Stimulated activated CD8-positive, alpha-beta memory T cell treated with anti-CD3 and anti-CD28 coated beads, Interleukin-15, amount 100 ng/mL, for 4 hours (primary cell): Measurements from ENCODE around the gene TRAF1.

ENCODE experiments used
- DNase-seq, 2 donors: peaks; one replicate each; pipeline ENCODE4 v3.0.0-alpha.2; 2020; ENCODE audit warnings: low read depth in 2 of 2

The TRAF1 gene

DNA sequence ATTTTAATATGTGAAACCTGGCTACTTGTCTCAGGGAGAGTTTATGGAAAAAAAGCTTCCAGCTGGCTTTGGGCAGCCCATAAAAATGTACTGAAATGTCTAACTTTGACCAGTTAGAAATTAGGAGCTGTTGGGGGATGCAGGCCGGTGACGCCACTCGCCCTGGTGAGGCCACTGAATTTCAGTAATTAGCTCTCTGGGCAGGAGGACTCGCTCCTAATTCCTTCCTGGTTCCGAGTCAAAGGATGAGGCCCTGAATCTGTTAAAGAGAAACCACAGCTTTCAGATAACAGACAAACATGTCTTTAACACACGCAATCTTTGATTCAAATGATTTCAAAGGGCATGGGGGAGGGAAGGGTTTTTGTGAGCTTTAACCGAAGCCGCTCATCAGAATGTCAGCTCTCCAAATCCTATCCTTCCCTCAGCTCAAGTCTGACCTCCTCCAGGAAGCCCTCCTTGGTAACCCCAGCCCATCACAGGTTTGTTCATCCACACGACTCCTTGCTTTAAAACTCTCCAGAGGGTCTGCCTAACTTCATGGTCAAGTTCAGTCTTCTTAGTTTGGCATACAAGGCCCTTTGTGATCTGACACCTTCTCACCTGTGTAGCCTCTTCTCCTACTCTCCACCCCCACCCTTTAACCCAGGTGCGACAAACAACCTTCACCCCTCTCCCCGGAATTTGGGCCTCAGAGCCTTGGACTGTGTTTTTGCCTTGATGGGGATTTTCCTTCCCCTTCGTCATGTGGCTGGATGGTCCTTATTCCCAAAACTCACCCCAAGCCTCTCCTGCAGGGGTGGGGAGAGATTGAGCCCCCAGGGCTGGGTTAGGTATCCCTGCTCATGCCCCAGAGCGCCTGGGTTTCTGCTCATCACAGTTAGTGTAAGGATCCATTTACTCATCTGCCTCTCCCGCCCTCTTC, 36.0 kb downstream of the TRAF1 start:
- DNase-seq, result no peak

DNA sequence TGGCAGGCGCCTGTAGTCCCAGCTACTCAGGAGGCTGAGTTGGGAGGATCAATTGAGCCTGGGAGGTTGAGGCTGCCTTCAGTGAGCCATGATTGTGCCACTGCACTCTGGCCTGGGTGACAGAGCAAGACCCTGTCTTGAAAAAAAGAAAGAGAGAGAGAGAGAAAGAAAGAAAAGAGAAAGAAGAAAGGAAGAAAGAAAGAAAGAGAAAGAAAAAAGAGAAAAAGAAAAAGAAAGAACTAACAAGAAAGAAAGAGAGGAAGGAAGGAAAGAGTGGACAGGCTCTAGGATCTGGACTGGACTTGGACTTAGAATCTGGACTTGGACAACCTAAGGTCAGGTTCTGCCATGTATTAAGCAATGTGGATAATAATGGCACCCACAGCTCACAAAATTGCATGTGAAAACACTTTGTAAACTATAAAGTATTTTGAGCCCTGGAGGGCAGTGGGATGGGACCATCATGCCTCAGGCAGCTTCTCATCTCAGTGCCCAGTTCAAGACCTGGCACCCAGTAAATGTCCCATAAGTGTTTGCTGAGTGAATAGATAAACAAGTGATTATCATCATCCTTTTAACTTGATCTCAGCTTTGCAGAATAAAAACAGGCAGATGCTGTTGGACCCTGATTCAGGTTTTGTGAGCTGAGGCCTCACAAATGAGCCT, 36.9 kb downstream of the TRAF1 start:
- no peak for DNase-seq

DNA sequence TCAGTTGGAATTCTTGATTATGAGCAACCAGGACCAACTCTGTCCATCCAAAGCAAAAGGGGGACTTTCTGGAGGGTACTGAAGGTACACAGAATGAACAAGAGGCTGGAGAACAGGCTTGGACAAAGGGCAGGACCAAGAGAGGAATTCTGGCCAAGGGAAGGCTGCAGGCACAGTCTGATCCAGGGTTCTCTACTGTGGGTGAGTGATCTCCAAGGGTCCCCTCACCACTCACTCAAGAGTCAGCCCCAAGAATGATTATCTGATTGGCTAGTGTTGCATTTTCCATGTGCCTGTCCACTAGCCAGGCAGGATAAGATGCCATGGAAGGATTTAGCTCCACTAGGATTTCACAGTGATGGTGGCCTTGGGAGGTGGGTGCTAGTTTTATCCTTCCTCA, 38.0 kb downstream of the TRAF1 start:
- no peak for DNase-seq

DNA sequence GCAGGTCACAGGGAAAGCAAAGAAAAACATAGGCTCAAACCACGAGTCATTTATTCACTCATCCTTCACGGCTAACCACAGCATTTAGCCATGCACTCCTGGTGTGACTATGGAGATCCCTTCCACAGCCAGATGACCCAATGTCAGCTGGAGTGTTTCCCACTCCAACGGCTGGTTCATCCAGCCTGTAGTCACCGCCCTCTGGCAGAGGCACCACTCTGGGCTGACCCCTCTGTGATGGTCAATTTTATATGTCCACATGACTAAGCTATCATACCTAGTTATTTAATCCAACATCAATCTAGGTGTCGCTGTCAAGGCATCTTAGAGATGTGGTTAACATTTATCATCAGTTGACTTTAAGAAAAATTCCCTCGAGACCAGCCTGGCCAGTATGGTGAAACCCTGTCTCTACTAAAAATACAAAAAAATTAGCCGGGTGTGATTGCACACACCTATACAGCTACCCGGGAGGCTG, 40.1 kb downstream of the TRAF1 start:
- no peak for DNase-seq

DNA sequence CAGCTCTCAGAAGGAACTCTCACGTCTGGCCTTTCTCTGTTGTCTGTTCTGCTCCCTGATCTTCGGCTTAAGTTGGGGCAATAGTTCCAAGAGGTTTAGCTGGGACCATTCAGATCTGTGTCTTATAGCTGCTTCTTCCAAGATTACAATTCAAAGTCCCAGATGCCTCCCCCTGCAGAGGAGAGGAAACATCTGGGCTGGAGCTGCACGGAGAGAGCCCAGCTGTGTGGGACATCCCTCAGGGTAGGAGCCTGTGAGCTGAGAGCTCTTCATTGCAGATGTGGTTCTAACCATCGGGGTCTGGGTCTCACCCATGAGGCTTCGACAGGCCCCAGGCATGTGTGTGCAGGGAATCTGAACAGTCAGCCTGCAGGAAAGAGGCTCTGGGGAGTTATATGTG, 40.6 kb downstream of the TRAF1 start:
- no peak for DNase-seq

DNA sequence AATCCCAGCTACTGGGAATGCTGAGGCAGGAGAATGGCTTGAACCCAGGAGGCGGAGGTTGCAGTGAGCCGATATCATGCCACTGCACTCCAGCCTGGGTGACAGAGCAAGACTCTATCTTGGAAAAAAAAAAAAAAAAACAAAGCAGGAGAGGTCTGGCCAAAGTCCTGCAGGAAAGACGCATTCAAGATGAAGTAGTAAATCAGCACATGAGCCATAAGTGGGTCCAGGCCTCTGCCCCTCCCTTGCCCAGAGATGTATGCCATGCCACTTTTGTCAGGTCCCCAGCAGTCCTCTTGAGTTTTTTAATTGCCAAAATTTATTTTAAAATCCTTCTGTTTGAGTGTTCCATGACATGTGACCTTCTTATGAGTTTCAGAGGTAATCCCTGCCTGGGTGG, 41.1 kb downstream of the TRAF1 start:
- no peak for DNase-seq

DNA sequence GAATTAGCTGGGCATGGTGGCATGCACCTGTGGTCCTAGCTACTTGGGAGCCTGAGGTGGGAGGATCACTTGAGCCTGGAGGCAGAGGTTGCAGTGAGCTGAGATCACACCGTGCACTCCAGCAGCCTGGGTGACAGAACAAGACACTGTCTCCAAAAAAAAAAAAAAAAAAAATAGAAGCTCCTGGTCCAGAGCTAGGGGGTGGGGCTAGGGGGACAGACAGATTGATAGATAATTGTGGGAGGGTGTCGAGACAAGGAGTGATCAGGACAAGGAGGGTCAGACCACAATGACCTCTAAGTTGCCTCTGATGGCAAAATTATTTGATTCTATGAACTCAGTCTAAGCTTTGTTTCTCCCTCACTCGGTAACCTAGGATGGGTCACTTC, 43.0 kb downstream of the TRAF1 start:
- no peak for DNase-seq

DNA sequence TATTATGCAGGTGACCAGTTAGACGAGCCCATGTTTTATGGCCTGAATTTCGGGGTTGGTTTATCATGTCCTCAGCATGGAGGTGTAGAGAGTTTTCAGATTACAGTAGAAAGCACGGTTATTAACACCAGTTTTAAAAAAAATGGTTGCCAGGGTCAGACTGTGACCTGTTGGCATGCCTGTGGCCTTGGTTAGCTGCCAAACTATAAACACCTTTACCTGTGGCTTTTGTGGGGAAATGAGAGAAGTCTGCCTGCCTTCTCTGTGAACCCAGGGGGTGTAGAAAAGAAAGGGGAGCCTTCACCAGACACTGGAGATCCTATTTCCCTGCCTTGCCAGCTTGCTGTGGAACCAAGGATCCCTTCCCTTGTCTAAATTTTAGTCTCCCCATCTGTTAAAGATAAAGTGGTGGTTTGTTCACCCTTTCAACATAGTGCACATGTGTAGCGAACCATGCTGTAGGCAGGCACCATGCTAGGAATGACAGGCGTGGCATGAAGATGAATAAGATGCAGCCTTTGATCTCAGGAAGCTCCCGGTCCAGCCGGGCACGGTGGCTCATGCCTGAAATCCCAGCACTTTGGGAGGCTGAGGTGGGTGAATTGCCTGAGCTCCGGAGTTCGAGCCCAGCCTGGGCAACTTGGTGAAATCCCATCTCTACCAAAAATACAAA, 43.5 kb downstream of the TRAF1 start:
- DNase-seq, result no peak

DNA sequence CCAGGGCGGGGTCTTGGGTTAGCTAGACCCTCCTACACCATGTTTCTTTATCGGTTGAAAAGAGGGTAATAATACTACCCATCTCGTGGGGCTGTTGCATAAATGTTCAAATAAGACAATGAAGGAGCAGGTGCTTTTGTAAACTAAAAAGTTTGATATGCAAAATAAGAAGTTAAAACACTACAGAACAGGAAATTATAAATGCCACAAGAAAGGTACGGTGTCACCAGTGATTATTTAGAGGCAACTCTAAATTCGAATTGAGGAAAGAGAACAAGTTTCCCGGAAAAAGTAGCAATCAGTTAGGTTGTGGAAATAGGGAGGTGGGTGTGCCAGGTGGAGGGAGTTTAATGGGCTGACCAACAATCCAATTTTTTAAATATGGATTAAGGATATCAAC, 47.1 kb downstream of the TRAF1 start:
- no peak for DNase-seq

DNA sequence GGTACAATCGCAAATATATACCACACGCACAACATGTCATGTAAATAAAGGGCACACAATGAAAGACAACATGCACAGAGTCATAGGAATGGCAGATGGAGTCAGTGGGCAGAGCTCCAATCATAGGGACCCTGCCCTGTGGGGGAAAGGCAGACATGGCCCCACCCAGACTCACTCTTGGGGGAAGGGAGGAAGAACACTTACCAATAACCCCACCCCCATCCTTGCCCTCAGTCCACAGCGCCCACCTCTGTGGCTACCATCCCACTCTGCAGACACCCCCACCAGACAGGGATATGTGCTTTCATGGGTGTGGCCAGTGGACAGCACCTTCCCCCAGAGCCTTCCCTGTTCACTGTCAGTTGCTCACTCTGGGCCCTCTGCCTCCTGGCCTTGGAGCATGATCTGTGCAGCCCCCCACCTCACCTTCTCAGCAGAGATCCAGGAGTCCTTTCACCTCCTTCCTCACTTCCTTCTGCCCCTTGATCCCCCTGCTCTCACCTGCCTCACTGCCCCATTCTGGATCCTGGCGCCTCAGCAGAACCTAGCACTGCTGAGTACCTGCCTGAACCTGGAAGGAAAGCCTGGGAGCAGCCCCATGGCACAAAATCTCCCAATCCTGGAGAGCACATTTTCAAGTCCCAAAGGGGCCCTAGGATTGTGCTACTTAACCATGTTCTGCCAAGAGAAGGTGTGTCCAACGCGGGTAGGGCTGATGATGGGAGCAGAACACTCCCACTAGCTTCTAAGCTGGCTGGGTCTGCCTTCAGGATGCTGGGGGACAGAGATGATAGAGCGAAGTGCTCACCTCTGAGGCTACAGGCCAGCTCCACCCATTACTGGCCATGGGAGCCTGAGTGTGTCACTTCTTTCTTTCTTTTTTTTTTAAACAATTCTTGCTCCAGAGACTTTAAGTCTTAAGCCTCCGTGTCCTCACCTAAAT, 48.1 kb downstream of the TRAF1 start:
- no peak for DNase-seq

DNA sequence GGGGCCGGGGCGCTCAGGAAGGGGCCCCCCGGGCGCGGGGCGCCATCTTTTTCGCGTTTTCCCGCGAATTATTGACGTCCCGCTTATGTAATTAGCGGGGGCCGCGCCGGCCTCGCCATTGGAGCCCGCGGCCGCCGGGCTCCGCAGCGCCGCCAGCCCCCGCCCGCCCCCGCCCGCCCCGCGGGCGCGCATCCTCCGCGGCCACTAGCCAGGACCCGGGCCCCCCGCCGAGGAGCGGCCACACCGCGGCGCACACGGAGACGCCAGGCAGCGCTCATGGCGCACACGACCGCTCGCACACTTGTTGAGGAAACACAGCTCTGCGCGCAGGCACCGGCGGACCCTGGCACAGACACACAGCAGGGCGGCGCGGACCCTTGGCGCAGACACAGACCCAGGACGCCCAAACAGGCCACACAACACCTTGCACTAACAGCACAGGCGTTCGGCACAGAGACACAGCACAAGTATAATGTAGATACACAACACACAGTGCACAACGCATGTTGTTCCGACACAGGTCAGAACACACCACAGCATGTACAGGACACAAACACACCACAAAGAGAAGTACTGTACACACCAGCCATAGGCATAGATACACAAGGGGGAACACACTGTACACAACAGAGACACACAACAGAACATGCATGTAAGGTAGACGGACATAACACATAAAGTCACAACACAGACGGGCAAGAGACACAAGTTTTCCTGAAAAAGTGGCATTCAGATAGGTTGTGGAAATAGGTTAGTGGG, 49.1 kb downstream of the TRAF1 start:
- DNase-seq, result no peak

DNA sequence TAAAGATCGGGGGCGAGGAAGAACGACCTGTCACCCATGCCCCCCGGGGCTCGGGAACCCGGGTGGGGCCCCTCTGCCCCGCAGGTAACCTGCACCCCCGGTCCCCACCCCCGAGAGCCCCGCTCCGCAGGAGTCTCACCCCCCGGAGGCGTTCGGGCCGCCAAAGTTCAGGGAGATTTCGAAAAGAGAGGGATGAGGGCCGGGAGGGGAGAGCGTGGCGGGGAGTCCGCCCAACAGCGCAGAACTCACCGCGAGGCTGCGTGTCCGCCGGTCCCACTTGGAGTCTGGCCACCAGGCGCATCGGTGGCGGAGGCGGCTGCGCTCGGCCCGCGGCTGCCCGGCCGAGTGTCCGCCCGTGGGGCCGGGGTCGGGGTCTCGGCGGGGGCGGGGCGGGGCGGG, 49.8 kb downstream of the TRAF1 start, which contains the start of gene PHF19:
Gene PHF19 (minus strand): TSS at position 347 of the 399 bp plus-strand sequence. CDS start 2,447 bp downstream, outside the sequence.
- DNase-seq, result no peak

DNA sequence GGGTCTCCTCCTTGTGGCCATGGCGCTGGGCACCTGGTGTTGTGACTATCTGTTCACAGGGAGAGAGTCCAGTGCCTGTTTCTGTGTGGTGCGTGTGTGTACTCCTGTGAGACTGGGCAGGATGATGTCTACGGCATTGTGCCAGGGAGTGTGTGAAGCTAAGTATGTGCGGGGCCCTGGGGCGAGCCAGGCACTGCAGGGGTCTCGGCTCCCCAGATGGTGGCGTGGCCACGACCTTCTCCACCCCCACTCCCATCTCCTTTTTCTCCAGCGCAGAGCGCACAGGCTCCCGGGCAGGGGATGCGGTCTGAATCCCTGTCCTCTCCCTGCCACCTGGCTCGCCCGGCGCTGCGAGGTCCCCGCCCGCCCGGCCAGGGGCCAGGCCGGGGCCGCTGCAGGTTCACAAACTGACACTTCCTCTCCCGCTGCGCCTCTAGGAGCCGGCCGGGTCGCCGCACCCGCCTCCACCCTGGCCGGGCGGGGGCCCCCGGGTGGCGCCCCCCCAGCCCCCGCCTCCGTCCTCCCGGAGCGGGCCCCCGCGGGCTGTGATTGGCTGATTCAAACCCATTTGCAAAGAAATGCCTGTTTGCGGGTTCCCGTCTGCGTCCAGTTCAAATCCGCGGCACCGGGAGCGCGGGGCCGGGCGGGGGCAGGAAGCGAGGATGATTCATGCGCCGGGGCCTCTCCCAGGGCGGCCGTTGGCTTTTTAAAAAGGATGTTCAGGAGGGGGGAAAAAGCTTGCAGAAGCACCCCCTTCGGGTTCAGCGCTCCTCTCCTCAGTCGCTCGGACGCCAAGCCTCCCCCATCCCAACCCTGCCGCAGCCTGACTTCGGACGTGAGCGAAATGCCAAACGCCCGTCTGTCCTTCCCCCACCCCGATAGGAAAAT, 50.4 kb downstream of the TRAF1 start:
- peak; percentile 55 to 67 for DNase-seq

DNA sequence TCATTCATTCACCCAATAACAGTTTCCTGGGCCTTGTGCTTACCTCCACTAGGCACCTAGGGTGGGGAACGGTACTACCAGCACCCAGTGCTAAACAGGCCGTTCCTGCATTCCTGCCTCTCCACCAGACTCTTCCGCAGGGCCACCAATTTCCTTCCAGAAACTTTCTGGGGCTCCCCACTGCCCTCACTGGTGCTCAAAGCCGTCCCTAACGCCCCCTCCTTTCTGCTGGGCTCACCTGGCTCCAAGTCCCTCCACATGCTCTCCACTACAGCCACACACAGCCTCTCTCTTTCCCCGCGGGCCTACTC, 51.0 kb downstream of the TRAF1 start:
- DNase-seq, result no peak

DNA sequence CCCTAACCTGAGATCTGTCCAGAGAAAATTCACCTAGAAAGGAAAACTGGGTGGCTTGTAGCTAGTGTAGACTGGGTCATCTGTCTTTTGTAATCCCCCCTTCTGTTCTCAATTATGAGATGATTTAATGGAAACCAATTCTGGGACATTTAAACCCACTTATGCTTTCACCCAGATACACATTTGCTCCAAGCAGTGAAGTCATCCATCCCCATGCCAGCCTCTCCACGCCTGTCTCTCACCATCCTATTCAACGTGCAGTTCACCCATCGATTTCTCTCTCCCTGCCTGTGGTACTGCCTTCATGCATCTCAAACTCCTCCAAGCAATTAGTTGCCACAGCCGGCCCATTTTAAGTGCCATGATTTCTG, 51.4 kb downstream of the TRAF1 start:
- DNase-seq, result no peak

DNA sequence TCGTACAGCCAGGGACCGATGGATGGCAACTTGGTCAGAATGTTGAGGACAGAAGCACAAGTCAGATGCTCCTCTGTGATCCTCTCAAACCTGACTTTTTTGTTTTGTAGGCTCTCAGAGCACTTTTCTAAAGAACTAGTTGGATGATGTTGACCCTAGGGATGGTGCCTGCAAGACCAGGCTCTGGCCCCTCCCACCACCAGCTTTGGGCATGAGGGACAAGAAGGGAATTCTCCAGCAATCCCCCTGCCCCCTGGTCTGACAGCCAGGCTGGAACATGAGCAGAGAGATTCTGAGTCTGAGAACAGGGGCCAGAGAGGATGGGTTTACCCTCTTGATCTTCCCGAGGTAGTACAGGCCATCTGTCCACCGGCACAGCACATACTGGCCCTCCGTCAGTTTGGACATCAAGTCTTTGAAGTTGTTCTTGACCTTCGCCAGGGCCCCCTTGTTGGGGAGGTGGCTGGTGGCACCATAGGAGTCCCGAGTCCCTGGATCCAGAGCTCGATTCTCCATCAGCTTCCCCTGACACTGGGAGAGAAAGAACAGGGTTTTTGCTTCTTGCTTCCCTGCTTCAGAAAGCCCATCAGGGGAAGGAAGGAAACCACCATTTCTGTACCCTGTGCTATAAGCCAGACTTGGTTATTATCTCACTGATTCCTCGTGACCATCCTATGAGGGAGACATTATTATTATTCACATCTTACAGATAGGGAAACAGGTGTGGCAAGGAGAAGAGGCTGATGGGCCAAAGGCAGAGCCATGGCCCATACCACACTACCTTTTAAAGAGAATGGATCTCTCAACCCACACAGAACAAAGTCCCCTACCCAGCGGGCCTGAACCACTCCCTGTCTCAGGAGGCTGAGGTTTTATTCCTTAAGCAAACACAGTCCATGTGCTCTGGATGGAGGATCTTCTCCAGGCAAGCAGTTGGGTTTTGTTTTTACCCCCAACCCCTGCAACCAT, 52.1 kb downstream of the TRAF1 start:
- DNase-seq, result no peak

DNA sequence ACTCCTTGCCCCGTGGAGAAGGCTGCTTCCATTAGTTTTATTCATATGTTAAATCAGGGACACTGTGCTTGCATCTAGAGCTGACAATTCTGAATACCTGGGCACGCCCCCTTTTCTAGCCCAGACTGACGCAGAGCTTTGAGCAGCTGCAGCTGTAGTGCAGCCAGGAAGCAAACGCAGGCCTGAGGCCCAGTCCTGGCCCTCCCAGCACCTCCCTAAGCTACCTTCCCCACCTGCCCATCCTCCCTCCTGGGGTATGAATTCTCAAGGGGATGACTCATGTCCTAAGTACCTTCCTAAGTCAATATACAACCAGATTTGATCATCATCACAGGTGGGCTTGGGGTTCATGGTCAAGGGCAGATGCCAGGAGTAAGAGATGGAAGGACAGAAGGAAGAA, 53.1 kb downstream of the TRAF1 start:
- DNase-seq, result no peak

DNA sequence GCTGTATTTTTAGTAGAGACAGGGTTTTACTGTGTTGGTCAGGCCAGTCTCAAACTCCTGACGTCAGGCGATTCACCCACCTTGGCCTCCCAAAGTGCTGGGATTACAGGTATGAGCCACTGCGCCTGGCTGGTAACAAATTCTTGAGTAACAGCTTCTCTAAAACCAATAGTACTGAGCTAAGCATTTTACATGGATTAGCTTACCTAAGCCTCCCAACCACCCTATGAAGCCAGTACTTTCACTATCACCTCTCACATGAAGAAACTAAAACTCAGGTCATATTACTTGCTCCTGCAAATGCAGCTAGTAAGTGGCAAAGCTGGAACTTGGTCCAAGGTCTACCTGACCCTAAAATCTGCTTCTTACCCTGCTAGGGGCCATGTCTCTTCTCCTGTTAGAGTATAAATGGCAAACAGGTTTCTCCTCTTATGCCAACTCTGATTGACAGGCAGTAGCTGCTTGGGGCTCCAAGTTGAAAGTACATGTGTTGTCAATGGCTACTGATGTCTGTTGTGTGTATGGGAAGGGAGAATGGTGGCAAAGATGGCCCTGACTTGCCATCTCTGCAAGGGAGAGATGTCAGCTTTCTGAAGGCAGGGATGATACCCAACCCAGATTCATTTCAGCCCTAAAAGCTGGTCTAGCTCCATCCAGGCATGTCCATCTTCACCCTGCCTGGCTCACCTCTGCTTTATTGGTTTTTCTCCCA, 53.6 kb downstream of the TRAF1 start:
- DNase-seq, result no peak
